CD4-positive, alpha-beta T cell treated with Interleukin-10 for 1 hour (primary cell): ENCODE data around the gene ZNF14.
"Not testable (repeated sequence)": the region's sequence is repeated elsewhere in the genome, so short reads cannot be mapped to it uniquely, and the experiment has no call there.

Experiments
- DNase-seq: peaks from one replicate; pipeline ENCODE4 v3.0.0-alpha.2; 2020

The ZNF14 gene

DNA sequence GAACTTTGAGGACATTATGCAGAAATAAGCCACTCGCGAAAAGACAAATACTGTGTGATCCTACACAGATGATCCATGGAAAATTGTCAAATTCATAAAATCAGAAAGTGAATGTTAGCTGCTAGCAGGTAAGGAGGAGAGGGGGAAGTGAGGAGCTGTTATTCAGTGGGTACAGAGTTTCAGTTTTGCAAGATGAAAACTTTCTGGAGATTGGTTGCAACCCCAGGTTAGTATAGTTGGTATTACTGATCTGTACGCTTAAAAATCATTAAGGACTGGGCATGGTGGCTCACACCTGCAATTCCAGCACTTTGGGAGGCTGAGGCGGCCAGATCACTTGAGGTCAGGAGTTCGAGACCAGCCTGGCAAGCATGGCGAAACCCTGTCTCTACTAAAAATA is 46.3 kb downstream of the ZNF14 start:
- DNase-seq: no peak

DNA sequence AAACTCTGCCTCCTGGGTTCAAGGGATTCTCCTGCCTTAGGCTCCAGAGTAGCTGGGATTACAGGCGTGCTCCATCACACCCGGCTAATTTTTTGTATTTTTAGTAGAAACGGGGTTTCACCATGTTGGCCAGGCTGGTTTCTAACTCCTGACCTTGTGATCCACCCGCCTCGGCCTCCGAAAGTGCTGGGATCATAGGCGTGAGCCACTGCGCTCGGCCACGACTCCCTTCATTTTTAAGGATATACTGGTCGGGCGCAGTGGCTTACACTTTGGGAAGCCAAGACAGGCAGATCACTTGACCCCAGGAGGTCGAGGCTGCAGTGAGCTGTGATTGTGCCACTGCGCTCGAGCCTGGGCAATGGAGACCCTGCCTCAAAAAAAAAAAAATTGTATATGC is 46.8 kb downstream of the ZNF14 start:
- DNase-seq: not testable (repeated sequence)

DNA sequence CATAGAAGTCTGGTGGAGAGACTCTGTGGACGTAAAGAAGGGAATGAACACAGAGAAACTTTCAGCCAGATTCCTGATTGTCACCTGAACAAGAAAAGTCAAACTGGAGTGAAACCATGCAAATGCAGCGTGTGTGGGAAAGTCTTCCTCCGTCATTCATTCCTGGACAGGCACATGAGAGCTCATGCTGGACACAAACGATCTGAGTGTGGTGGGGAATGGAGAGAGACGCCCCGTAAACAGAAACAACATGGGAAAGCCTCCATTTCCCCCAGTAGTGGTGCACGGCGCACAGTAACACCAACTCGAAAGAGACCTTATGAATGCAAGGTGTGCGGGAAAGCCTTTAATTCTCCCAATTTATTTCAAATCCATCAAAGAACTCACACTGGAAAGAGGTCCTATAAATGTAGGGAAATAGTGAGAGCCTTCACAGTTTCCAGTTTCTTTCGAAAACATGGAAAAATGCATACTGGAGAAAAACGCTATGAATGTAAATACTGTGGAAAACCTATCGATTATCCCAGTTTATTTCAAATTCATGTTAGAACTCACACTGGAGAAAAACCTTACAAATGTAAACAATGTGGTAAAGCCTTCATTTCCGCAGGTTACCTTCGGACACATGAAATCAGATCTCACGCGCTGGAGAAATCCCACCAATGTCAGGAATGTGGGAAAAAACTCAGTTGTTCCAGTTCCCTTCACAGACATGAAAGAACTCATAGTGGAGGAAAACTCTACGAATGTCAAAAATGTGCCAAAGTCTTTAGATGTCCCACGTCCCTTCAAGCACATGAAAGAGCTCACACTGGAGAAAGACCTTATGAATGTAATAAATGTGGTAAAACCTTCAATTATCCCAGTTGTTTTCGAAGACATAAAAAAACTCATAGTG is 53.5 kb downstream of the ZNF14 start:
- DNase-seq: no peak

DNA sequence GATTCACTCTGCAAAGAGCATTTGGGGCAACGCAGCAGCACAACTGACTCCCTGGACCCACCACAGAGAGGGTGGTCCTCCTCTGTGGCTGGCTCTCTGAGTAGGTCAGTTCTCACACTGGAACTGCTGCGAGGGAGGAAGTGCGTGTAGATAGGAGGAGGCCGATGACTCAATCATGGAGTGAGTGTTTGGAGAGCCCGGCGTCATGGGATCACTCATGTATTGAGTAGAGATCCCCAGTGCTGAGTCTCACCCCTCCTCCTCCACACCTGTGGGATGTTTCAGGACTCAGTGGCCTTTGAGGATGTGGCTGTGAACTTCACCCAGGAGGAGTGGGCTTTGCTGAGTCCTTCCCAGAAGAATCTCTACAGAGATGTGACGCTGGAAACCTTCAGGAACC is 55.3 kb downstream of the ZNF14 start:
- no peak for DNase-seq

DNA sequence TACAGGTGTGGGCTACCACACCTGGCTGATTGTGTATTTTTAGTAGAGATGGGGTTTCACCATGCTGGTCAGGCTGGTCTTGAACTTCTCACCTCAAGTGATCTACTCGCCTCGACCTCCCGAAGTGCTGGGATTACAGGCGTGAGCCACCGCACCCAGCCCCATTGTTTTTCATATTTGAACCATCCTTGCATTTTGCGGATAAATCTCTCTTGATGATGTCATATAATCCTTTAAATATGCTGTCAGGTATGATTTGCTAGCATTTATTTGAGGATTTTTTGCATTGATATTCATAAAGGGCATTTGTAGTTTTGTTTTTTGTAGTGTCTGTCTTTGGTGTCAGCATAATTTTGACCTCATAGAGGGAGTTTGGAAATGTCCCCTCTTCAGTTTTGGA is 58.6 kb downstream of the ZNF14 start:
- no peak for DNase-seq

DNA sequence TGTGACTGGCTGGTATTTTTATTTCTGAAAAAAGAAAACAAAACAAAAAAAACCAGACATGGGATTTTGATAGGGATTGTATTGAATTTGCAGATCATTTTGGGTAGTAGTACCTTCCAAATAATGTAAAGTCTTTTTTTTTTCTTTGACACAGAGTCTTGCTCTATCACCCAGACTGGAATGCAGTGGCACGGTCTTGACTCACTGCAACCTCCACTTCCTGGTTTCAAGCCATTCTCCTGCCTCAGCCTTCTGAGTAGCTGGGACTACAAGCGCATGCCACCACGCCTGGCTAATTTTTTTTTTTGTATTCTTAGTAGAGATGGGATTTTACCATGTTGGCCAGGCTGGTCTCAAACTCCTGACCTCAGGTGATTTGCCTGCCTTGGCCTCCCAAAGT is 60.1 kb downstream of the ZNF14 start:
- DNase-seq: no peak

DNA sequence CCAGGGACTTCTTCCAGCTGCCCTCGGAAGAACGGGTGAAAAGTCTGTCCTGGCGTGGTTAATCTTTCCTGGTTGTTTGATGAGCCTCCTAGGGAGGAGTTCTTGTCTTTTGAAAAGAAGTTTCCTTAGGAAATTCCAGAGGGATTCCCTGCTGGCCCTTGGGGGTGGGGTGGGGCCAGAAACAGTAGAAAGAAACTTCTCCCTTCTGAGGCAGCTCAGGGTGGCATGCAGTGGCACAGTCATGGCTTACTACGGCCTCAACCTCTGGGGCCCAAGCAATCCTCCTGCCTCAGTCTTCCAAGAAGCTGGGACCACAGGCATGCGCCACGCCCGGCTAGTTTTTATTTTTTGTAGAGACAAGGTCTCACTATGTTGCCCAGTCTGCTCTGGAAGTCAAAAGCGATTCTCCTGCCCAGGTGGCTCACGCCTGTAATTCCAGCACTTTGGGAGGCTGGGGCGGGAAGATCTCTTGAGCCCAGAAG is 62.8 kb downstream of the ZNF14 start:
- no peak for DNase-seq

DNA sequence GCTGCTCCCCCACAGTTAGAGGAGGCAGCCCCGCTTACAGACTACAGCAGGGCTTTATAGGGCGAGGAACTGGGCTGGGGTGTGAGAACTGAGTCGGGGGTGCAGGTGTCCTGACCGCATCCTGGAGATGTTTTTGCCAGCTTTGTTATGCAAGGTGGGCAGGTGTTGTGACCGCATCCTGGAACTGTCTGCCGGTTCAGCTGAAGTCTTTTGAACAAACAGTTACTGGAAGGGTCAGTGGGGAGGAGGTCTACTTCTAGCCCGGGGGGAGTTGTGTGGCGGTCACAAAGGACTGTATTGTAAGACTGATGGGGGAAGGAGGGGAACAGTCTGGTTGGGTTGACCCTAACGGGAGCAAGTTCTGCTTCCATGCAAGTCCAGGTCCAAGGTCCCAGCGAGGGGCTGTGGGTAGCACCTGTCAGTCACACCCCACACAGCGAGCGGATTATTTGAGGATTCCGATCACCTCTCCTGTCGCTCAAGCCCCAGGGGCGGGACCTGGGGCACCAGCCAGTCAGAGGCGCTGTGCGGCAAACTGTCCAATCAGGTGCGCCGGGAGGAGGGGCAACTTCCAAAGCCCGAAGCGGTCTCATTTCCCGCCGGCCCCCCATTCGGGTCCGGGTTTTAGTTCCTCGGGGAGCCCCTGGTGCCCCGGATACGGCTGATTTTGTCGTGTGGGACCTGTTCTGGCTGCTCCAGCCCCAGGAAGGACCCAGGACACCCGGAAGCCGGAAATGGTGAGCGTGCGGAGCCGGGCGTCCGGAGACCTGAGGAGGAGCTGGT is 64.5 kb downstream of the ZNF14 start, which contains the start of gene ZNF101:
TSS of gene ZNF101 (plus strand) at position 610 of the 783 bp plus-strand sequence. CDS start at position 735, 125 bp downstream.
- peak; percentile 96 for DNase-seq

DNA sequence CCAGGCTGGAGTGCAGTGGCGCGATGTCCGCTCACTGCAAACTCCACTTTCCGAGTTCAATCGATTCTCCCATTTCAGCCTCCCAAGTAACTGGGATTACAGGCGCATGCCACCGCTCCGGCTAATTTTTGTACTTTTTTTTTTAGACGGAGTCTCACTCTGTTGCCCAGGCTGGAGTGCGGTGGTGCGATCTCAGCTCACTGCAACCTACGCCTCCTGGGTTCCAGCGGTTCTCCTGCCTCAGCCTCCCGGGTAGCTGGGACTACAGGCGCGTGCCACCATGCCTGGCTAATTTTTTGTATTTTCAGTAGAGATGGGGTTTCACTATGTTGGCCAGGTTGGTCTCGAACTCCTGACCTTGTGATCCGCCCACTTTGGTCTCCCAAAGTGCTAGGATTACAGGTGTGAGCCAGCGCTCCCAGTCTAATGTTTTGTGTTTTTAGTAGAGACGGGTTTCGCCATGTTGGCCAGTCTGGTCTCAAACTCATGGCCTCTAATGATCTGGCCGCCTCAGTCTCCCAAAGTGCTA is 67.4 kb downstream of the ZNF14 start:
- not testable (repeated sequence) for DNase-seq

DNA sequence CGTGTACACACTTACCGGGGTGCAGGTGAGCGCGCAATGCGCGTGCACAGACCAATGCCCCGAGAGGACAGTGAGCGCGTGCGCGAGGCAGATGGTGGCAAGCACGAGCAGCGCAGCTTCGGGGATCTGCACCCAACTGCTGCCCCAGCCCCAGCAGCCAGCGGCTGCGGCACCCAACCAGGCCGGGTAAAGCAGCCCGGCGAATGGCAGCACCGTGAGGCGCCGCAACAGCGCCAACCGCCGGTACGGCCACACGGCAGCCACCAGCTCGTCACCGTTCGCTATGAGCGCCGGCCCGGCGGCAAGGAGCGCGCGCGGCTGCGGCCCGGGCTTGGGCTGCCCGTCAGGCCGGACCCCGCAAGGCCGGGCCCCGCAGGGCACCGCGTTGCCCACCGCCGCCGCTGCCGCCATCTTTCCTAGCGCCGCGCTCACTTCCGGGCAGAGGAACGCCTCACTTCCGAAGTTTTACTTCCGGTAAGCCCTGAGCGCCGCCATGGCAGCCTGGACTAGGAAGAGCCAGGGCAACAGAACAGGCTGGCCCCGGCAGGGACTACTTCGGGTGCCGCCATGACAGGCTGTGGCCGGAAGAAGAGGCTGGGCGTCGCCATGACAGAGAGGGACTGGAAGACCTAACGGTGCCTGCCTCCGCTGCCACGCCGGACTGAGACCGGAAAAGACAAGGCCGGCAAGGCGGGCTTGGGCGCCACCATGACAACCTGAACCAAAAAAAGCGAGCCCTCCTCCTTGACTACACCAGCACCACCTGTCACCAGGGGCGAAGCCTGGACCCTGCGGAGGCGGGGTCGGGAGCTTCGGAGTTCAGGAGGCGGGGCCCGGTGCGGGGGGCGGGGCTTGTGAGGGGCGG is 69.4 kb downstream of the ZNF14 start, which contains the start of gene ATP13A1:
TSS of gene ATP13A1 (minus strand) at position 421 of the 865 bp plus-strand sequence. CDS start at position 411, 10 bp downstream.
- DNase-seq: peak; percentile 97

DNA sequence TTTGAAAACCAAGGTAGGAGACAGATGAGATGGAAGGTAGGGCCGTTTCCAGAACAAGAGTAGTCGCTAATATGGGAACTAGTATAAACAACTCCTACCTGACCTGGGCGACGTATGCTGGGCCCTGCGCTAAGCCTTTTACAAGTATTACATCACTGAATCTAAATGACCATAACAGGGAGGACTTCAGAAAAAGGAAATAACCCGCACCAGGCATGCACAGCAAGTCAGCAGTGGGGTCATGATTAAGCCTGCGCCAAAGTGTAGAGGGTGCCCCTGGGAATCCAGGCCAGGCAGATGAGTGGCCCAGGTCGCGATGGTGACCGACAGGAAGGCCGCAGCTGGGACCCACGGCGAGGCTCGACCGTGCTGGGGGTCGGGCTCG is 70.0 kb downstream of the ZNF14 start:
- DNase-seq: no peak

DNA sequence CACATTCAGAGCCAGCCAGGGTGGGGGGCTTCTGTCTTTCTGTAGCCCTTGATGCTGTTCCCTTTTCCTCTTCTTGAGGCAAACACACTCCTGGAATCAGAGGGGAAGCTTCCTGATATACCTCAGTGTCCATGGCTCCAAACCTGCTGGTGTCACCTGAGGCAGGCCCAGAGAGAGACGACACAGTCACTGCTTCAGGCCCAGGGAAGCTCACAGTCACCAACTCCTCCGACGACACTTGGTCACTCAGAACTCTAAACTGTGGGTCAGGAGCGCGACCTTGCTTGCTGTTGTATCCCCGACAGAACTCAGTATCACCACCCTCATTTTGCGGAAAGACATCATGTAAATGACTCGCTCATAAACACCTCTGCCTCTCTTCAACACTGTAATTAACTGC is 70.6 kb downstream of the ZNF14 start:
- no peak for DNase-seq

DNA sequence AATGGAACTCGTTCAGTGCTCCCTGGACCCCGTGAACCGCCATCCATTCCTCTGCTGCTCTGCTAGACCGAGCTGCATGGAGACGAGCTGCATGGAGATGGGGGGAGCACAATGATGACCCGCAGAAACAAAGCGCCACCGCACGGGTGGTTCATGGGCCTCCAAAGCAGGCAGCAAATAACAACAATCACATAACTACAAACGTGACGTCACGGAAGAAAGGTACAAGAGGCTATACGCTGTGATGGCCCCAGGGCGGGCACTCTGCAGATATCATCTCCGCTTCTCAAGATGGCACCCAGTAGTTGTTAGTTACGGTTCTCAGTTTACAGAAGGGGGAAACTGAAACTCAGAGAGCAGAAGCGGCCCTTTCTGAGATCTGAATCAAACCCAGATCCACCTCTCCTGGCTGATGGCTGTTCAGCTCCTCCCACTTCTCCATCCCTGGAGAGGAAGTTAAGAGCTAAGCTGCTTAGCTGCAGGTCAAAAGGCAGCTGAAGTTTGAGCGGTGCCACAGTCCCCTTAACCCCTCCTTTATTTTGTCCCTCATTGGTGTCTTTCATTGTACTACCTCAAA is 71.1 kb downstream of the ZNF14 start:
- peak; percentile 70 for DNase-seq

DNA sequence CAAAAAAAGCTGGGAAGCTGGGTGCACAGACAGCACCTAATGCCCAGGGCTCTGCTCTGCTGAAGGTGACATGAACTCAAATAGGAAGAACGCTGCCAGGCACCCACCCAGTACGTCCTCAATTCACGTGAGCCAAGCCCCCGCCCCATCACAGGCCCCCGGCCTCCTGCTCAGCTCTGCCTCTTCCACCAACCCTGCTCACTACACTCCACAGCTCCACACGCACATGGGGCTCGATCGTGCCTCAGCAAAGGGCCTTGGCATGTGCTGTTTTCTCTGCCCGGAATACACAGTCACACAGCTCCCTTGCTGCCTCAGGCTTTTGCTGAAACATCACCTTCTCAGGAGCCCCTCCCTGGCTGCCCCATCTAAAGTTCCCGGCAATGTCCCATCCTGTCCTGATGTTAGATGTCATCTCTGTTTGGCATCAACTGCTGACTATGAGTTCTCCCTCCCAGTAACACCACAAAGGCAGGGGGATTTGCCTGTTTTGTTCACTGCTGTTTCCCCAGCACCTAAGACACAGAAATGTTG is 71.7 kb downstream of the ZNF14 start:
- no peak for DNase-seq
